ENCODE data around the gene MYO18B.
"Not testable (repeated sequence)": the region's sequence is repeated elsewhere in the genome, so short reads cannot be mapped to it uniquely, and the experiment has no call there.

Gene MYO18B

GRCh38 chr22:25701056-25701780 is 40.8 kb upstream of the MYO18B start:
- H3K27me3 ChIP-seq (replicated peaks; ENCODE audit: control insufficient read depth, insufficient read depth, low read length) = no peaks in the 10 kb centered on the region
- DNase-seq (ENCODE audit: extremely low read depth, insufficient read length) = no peak
- peaks cover 1% of the 10 kb centered on the region for H3K36me3 ChIP-seq (ENCODE audit: control insufficient read depth, insufficient read depth, low read length)
- H3K4me3 ChIP-seq (replicated peaks; ENCODE audit: low read depth, low read length) = no peak overlapping the region
- TF ChIP-seq CTCF (IDR thresholded peaks at IDR 0.05; ENCODE audit: insufficient read depth, low read length, poor library complexity, severe bottlenecking) = no peak

DNA sequence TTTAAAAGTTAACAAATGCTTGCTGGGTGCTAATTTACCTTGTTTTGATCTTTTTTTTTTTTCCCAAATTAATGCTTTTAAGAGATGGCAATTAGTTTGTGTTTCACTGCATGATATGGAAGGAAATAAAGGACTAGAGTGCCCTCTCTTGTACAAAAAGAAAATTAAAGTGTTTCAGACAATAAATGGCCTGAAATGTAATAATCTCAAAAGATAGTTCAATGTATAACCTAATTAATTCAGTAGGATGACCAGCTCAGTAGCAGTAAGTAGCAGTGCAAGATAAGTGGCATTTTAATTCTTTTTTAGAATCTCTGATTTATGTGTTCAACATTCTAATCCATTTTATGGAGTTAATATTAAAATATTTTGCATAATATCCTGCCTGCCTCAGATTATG is 39.9 kb upstream of the MYO18B start:
- TF ChIP-seq CTCF (IDR thresholded peaks at IDR 0.05; ENCODE audit: insufficient read depth, low read length, poor library complexity, severe bottlenecking) = peak; percentile 31
- Histone ChIP-seq H3K4me3 (replicated peaks; ENCODE audit: low read depth, low read length) (no peak overlapping the region), H3K27me3 (replicated peaks; ENCODE audit: control insufficient read depth, insufficient read depth, low read length) (no peaks in the 10 kb centered on the region), H3K36me3 (ENCODE audit: control insufficient read depth, insufficient read depth, low read length) (peaks cover 2% of the 10 kb centered on the region)
- no peak for DNase-seq (ENCODE audit: extremely low read depth, insufficient read length)

GRCh38 chr22:25702571-25703167 is 39.3 kb upstream of the MYO18B start:
- no peaks in the 10 kb centered on the region for H3K27me3 ChIP-seq (replicated peaks; ENCODE audit: control insufficient read depth, insufficient read depth, low read length)
- DNase-seq (ENCODE audit: extremely low read depth, insufficient read length) = peak; percentile 16
- TF ChIP-seq CTCF (IDR thresholded peaks at IDR 0.05; ENCODE audit: insufficient read depth, low read length, poor library complexity, severe bottlenecking) = no peak
- peaks cover 6% of the 10 kb centered on the region for H3K36me3 ChIP-seq (ENCODE audit: control insufficient read depth, insufficient read depth, low read length)
- no peak overlapping the region for H3K4me3 ChIP-seq (replicated peaks; ENCODE audit: low read depth, low read length)

DNA sequence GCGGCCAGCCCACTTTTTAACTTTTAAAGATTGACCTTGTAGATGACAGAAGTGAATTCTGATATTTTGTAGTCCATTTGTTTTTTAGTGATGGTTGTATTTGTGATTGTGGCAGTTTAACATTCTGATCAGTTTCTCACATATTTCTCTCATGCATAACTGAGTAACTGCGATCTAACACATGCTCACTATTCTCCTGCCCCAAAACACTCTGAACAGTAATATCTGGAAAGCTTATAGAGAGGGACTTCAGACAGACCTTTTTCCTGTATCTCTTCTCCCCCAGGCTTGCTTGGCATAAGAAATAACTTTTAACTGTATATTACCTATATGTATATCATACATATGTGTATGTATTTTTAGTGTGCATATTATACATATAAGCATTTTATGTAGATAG is 37.3 kb upstream of the MYO18B start:
- DNase-seq (ENCODE audit: extremely low read depth, insufficient read length) = no peak
- Histone ChIP-seq H3K27me3 (replicated peaks; ENCODE audit: control insufficient read depth, insufficient read depth, low read length) (no peaks in the 10 kb centered on the region), H3K4me3 (replicated peaks; ENCODE audit: low read depth, low read length) (no peak overlapping the region), H3K36me3 (ENCODE audit: control insufficient read depth, insufficient read depth, low read length) (peaks cover 6% of the 10 kb centered on the region)
- no peak for TF ChIP-seq CTCF (IDR thresholded peaks at IDR 0.05; ENCODE audit: insufficient read depth, low read length, poor library complexity, severe bottlenecking)

DNA sequence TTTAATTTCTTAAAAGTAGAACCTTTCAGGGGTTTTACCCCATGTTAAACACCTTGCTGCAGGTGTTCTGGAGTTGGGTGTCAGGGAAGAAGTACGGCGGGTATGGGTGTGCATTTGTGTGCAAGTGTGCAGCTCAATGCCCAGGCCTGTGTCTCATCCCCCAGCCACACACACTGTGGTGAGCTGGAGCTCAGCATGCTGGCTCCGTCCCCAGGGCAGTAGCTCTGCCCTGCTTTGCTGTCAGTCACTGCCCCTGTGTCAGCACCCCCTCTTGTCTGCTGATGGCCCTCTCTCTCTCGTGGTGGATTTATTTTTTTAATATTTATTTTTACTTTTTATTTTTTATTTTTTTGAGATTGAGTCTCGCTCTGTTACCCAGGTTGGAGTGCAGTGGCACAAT is 35.8 kb upstream of the MYO18B start:
- DNase-seq (ENCODE audit: extremely low read depth, insufficient read length) = no peak
- no peak for TF ChIP-seq CTCF (IDR thresholded peaks at IDR 0.05; ENCODE audit: insufficient read depth, low read length, poor library complexity, severe bottlenecking)
- Histone ChIP-seq H3K4me3 (replicated peaks; ENCODE audit: low read depth, low read length) (no peak overlapping the region), H3K36me3 (ENCODE audit: control insufficient read depth, insufficient read depth, low read length) (peaks cover 6% of the 10 kb centered on the region), H3K27me3 (replicated peaks; ENCODE audit: control insufficient read depth, insufficient read depth, low read length) (no peaks in the 10 kb centered on the region)

DNA sequence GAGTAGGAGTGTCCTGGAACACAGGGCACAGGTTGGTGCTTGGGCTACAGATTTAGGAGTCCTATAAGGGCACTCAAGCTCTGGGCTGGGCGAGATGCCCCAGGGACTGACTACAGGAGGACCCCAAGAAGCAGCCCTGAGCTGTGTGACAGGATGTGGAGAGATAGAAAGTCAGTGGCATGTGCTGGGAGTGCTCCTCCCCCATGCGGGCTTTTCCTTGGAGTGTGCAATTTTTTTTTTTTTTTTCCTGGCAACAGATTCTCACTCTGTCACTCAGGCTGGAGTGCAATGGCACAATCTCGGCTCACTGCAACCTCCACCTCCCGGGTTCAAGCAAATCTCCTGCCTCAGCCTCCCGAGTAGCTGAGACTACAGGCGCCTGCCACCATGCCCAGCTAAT is 33.6 kb upstream of the MYO18B start:
- H3K36me3 ChIP-seq (ENCODE audit: control insufficient read depth, insufficient read depth, low read length) = peaks cover 11% of the 10 kb centered on the region
- not testable (repeated sequence) for H3K27me3 ChIP-seq (replicated peaks; ENCODE audit: control insufficient read depth, insufficient read depth, low read length); DNase-seq (ENCODE audit: extremely low read depth, insufficient read length); H3K4me3 ChIP-seq (replicated peaks; ENCODE audit: low read depth, low read length)

Measured in GM06990 (cell line).